Measurements from ENCODE around the gene KIAA2012.

Gene KIAA2012

GRCh38 chr2:202090530-202090929 is 17.5 kb downstream of the KIAA2012 start:
- Mint-ChIP-seq H3K27me3 (peaks cover 6% of the 10 kb centered on the region), H3K4me3 (no peak overlapping the region), H3K27ac (no peak overlapping the region), H3K4me1 (ENCODE audit: low read depth) (no peaks in the 10 kb centered on the region), H3K9me3 (no peaks in the 10 kb centered on the region), H3K36me3 (ENCODE audit: low read depth) (no peaks in the 10 kb centered on the region)
- DNase-seq, result no peak

GRCh38 chr2:202091476-202091875 is 18.4 kb downstream of the KIAA2012 start:
- no peak overlapping the region for H3K27ac Mint-ChIP-seq
- no peak for DNase-seq
- no peaks in the 10 kb centered on the region for H3K36me3 Mint-ChIP-seq (ENCODE audit: low read depth)
- H3K4me1 Mint-ChIP-seq (ENCODE audit: low read depth), result no peaks in the 10 kb centered on the region
- H3K27me3 Mint-ChIP-seq, result peaks cover 6% of the 10 kb centered on the region
- no peaks in the 10 kb centered on the region for H3K9me3 Mint-ChIP-seq
- H3K4me3 Mint-ChIP-seq, result no peak overlapping the region

GRCh38 chr2:202094426-202094986 is 21.5 kb downstream of the KIAA2012 start:
- no peak for DNase-seq
- H3K36me3 Mint-ChIP-seq (ENCODE audit: low read depth), result no peaks in the 10 kb centered on the region
- H3K4me3 Mint-ChIP-seq, result no peak overlapping the region
- no peaks in the 10 kb centered on the region for H3K4me1 Mint-ChIP-seq (ENCODE audit: low read depth)
- H3K27ac Mint-ChIP-seq, result no peak overlapping the region
- H3K27me3 Mint-ChIP-seq, result peaks cover 6% of the 10 kb centered on the region
- H3K9me3 Mint-ChIP-seq, result no peaks in the 10 kb centered on the region

- peaks cover 6% of the 10 kb centered on the region for H3K27me3 Mint-ChIP-seq
- H3K4me3 Mint-ChIP-seq, result no peak overlapping the region
- no peaks in the 10 kb centered on the region for H3K9me3 Mint-ChIP-seq
- H3K27ac Mint-ChIP-seq, result no peak overlapping the region
- H3K4me1 Mint-ChIP-seq (ENCODE audit: low read depth), result no peaks in the 10 kb centered on the region
- no peaks in the 10 kb centered on the region for H3K36me3 Mint-ChIP-seq (ENCODE audit: low read depth)
- DNase-seq, result no peak
Measured at GRCh38 chr2:202095235-202095634, 22.2 kb downstream of the KIAA2012 start.

- Mint-ChIP-seq H3K27ac (no peak overlapping the region), H3K9me3 (no peaks in the 10 kb centered on the region)
Measured at GRCh38 chr2:202096736-202097135, 23.7 kb downstream of the KIAA2012 start.

GRCh38 chr2:202098291-202098690 is 25.2 kb downstream of the KIAA2012 start:
- H3K9me3 Mint-ChIP-seq, result no peaks in the 10 kb centered on the region
- H3K27me3 Mint-ChIP-seq, result no peaks in the 10 kb centered on the region
- H3K4me1 Mint-ChIP-seq (ENCODE audit: low read depth), result no peaks in the 10 kb centered on the region
- H3K4me3 Mint-ChIP-seq, result no peak overlapping the region
- no peaks in the 10 kb centered on the region for H3K36me3 Mint-ChIP-seq (ENCODE audit: low read depth)
- DNase-seq, result no peak
- H3K27ac Mint-ChIP-seq, result no peak overlapping the region

More at GRCh38 chr2:202096736-202097135, 23.7 kb downstream of the KIAA2012 start:
- Mint-ChIP-seq H3K36me3 (ENCODE audit: low read depth) (no peaks in the 10 kb centered on the region), H3K4me3 (no peak overlapping the region), H3K4me1 (ENCODE audit: low read depth) (no peaks in the 10 kb centered on the region), H3K27me3 (no peaks in the 10 kb centered on the region)
- DNase-seq, result no peak

- H3K4me3 Mint-ChIP-seq, result no peak overlapping the region
- H3K9me3 Mint-ChIP-seq, result no peaks in the 10 kb centered on the region
- DNase-seq, result no peak
- no peak overlapping the region for H3K27ac Mint-ChIP-seq
- H3K4me1 Mint-ChIP-seq (ENCODE audit: low read depth), result no peaks in the 10 kb centered on the region
- no peaks in the 10 kb centered on the region for H3K27me3 Mint-ChIP-seq
- no peaks in the 10 kb centered on the region for H3K36me3 Mint-ChIP-seq (ENCODE audit: low read depth)
Measured at GRCh38 chr2:202099515-202099914, 26.5 kb downstream of the KIAA2012 start.

- Mint-ChIP-seq H3K9me3 (no peaks in the 10 kb centered on the region), H3K36me3 (ENCODE audit: low read depth) (no peaks in the 10 kb centered on the region)
Measured at GRCh38 chr2:202100176-202100575, 27.1 kb downstream of the KIAA2012 start.

GRCh38 chr2:202101026-202101579 is 28.0 kb downstream of the KIAA2012 start:
- peaks cover 7% of the 10 kb centered on the region for H3K27me3 Mint-ChIP-seq
- no peaks in the 10 kb centered on the region for H3K4me1 Mint-ChIP-seq (ENCODE audit: low read depth)
- no peak overlapping the region for H3K27ac Mint-ChIP-seq
- no peak overlapping the region for H3K4me3 Mint-ChIP-seq
- H3K9me3 Mint-ChIP-seq, result no peaks in the 10 kb centered on the region
- no peaks in the 10 kb centered on the region for H3K36me3 Mint-ChIP-seq (ENCODE audit: low read depth)
- no peak for DNase-seq

More at GRCh38 chr2:202100176-202100575, 27.1 kb downstream of the KIAA2012 start:
- DNase-seq, result no peak
- no peaks in the 10 kb centered on the region for H3K4me1 Mint-ChIP-seq (ENCODE audit: low read depth)
- no peak overlapping the region for H3K4me3 Mint-ChIP-seq
- no peak overlapping the region for H3K27ac Mint-ChIP-seq
- peaks cover 5% of the 10 kb centered on the region for H3K27me3 Mint-ChIP-seq

GRCh38 chr2:202102425-202103000 is 29.5 kb downstream of the KIAA2012 start:
- H3K4me1 Mint-ChIP-seq (ENCODE audit: low read depth), result no peaks in the 10 kb centered on the region
- no peaks in the 10 kb centered on the region for H3K9me3 Mint-ChIP-seq
- H3K36me3 Mint-ChIP-seq (ENCODE audit: low read depth), result no peaks in the 10 kb centered on the region
- peaks cover 7% of the 10 kb centered on the region for H3K27me3 Mint-ChIP-seq
- no peak for DNase-seq
- no peak overlapping the region for H3K27ac Mint-ChIP-seq
- H3K4me3 Mint-ChIP-seq, result no peak overlapping the region

GRCh38 chr2:202104286-202104870 is 31.3 kb downstream of the KIAA2012 start:
- Mint-ChIP-seq H3K4me1 (ENCODE audit: low read depth) (no peaks in the 10 kb centered on the region), H3K4me3 (no peak overlapping the region), H3K36me3 (ENCODE audit: low read depth) (no peaks in the 10 kb centered on the region), H3K9me3 (no peaks in the 10 kb centered on the region), H3K27me3 (peaks cover 11% of the 10 kb centered on the region), H3K27ac (no peak overlapping the region)
- DNase-seq, result peak; percentile 45

GRCh38 chr2:202105025-202105424 is 32.0 kb downstream of the KIAA2012 start:
- Mint-ChIP-seq H3K4me3 (no peak overlapping the region), H3K27ac (no peak overlapping the region), H3K36me3 (ENCODE audit: low read depth) (no peaks in the 10 kb centered on the region), H3K4me1 (ENCODE audit: low read depth) (no peaks in the 10 kb centered on the region), H3K9me3 (no peaks in the 10 kb centered on the region), H3K27me3 (peaks cover 13% of the 10 kb centered on the region)
- DNase-seq, result no peak

- H3K4me1 Mint-ChIP-seq (ENCODE audit: low read depth), result no peaks in the 10 kb centered on the region
- H3K4me3 Mint-ChIP-seq, result no peak overlapping the region
- no peaks in the 10 kb centered on the region for H3K9me3 Mint-ChIP-seq
- no peaks in the 10 kb centered on the region for H3K36me3 Mint-ChIP-seq (ENCODE audit: low read depth)
- no peak overlapping the region for H3K27ac Mint-ChIP-seq
- no peak for DNase-seq
- H3K27me3 Mint-ChIP-seq, result peaks cover 29% of the 10 kb centered on the region
Measured at GRCh38 chr2:202108345-202108744, 35.3 kb downstream of the KIAA2012 start.

- Mint-ChIP-seq H3K27ac (no peak overlapping the region), H3K4me1 (ENCODE audit: low read depth) (no peaks in the 10 kb centered on the region), H3K27me3 (peaks cover 35% of the 10 kb centered on the region), H3K4me3 (no peak overlapping the region), H3K9me3 (no peaks in the 10 kb centered on the region), H3K36me3 (ENCODE audit: low read depth) (no peaks in the 10 kb centered on the region)
- no peak for DNase-seq
Measured at GRCh38 chr2:202109139-202109736, 36.2 kb downstream of the KIAA2012 start.

GRCh38 chr2:202109737-202110184 is 36.7 kb downstream of the KIAA2012 start:
- H3K4me1 Mint-ChIP-seq (ENCODE audit: low read depth), result no peaks in the 10 kb centered on the region
- H3K27ac Mint-ChIP-seq, result no peak overlapping the region
- H3K9me3 Mint-ChIP-seq, result no peaks in the 10 kb centered on the region
- no peaks in the 10 kb centered on the region for H3K36me3 Mint-ChIP-seq (ENCODE audit: low read depth)
- no peak overlapping the region for H3K4me3 Mint-ChIP-seq
- no peak for DNase-seq
- peaks cover 34% of the 10 kb centered on the region for H3K27me3 Mint-ChIP-seq

Measured in activated T-cell treated with anti-CD3 and anti-CD28 coated beads, Interleukin-2, amount 50 U/mL, for 24 hours (primary cell).